HG02798 (cell line): Measurements from ENCODE around the gene INTS1.

ENCODE experiments used
- ATAC-seq: cut with Tn5 transposase; IDR thresholded peaks from one replicate; pipeline ENCODE4 v1.9.1; 2021; ENCODE audit warnings: mild to moderate bottlenecking; ENCODE audit not compliant: unreplicated experiment, poor library complexity

Gene INTS1

GRCh38 chr7:1511444-1512422, 7.5 kb upstream of the INTS1 start:
- no peak for ATAC-seq

DNA sequence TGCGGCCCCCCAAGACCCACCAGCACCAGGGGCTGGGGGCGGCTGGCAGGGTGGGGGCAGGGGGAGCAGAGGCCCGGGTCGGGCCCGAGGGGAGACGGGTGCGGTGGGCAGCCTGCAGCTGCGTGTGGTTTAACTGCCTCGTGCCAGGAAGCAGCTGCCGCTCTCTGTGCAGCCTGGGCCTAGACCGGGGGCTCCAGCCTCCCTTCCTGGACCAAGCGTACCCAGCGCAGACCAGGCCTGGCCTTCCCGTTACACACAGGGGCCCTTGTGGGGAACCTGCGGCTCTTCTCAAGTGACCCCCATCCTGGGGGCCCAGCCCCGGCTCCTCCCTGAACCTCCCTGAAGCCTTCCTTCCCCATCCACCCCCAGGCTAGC, 6.6 kb upstream of the INTS1 start:
- no peak for ATAC-seq

- no peak for ATAC-seq
These were observed 5.0 kb upstream of the INTS1 start for GRCh38 chr7:1509226-1509625.

- ATAC-seq = no peak
These were observed 4.1 kb upstream of the INTS1 start for GRCh38 chr7:1508277-1508758.

DNA sequence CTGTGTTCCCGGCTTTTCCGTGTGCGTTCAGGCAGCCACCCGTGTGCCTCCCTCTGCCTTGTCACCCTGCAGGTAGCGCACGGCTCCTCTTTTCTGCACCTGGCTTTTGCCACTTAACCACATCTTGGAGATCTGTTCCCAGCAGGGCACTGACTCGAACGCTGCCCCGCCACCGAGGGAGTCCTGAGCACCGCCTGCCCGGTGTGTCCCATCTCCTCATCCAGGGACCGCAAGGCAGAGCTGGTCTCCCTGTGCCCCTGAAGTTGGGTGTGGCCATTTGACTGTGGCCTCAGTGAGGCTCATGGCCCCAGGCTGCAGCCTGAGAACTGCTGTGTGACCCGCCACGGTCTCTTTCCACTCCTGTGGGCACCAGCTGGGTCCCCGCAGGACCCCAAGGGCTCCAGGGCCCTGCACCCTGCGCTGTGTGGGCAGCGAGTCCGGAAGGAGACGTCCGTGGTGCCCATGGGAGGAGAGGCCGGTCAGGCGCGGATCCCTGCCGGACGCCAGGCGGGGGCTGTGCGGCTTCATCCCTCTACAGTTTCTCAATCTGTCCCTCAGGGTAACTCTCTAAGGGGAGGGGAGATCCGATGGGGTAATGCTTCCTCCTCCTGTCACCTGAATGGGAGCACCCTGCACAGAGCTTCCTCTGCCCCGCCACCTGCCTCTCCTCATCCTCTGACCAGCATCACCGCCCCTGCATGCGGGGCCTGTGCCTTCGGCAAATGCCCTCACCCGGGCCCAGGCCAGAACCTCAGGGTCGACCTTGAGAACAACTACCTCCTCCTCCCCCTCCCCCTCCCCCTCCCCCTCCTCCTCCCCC, 1.8 kb upstream of the INTS1 start:
- ATAC-seq = no peak

DNA sequence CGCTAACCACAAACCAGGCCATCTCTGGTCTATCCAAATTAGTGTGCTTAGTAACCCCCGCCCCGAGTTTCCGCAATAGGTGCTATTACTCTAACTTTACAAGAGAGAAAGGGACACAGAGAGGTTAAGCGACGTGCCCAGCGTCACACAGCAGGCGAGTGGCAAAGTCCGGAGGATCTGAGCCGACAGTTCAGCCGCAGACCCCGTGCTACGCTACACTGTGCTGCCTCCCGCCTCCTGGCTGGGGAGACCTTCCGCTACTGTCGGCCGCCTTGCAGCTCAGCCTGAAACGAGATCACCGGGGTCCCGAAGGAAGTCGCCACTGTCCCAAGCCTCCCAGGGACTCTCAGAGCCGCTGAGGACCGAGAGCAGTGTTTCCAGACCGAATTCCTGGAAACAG, 799 bp downstream of the INTS1 start:
- no peak for ATAC-seq

- ATAC-seq = no peak
These were observed 1.3 kb downstream of the INTS1 start for GRCh38 chr7:1502845-1503244.

DNA sequence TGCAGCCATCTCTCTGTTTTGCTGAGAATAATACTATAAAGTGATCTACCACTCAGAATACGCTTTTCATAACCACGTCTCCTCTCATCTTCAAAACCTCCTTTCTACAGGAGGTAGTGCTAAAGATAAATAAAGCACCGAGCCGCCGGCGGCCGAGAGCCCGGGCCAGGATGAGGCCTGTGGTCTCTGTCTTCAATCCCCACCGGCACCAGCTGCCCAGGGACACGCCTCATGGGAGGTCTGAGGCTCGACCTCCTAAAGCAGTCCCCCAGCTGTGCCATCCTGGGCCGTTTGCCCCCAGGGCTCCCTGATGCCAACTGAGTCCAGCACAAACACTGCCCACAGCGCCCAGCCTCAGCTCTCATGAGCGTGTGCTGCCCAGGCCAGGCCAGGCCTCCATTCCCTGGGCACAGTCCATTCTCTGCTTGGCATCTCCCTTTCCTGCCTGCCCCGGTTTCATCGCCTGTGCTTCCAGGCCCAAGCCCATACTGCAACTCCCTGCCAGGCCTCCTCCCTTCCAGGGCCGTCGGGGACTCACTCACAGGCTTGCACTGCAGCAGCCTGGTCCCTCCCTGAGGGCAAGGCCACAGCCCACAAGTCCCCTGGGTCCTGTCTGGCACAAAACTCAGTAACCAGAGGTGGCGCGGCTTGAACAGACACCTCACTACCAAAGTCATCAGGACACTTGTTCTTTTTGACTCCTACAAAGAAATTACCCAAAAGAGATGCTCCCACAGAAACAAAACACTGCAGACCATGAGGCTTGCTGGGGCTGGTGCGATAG, 2.5 kb downstream of the INTS1 start:
- ATAC-seq = no peak

- no peak for ATAC-seq
These were observed 4.0 kb downstream of the INTS1 start for GRCh38 chr7:1500064-1500807.

GRCh38 chr7:1499367-1500029, 4.7 kb downstream of the INTS1 start:
- no peak for ATAC-seq

DNA sequence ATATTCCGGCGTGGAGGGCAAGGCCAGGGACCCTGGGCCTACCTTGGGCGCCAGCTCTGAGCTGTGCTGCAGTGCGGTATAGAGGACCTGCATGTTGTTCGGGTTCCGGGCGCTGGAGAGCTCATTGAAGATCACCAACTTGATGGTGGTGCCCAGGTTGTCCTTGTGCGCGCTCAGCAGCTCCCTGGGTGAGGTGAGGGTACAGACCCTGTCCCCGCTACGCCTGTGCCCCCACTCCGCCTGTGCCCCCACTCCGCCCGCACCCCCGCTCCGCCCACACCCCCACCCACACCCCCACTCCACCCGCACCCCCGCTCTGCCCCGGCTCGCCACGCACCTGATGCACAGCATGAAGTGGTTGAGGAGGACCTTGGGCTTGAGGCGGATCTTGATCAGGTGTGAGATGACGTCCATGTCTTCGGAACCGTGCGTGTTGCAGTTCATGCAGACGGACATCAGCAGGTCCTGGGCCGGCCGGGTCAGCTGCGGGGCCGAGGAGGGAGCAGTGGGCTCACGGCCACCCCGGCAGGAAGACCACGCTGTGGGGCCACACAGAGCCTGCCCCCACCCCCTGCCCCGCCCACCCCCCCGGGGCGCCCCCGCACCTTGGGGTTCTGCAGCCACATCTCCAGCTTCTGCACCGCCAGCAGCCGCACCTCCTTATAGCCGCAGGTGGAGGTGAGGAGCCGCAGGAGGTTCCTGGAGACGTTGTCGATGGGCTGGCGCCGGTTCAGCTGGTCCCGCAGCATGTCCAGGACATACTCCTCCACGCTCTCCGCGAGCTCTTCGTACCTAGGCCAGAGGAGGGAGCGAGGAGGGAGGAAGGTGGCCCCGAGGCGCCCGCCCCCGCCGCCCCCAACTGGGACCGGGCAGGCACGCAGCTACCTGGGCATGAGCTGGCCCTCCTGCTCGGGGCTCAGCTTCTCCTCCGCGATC, 5.6 kb downstream of the INTS1 start:
- ATAC-seq = no peak

DNA sequence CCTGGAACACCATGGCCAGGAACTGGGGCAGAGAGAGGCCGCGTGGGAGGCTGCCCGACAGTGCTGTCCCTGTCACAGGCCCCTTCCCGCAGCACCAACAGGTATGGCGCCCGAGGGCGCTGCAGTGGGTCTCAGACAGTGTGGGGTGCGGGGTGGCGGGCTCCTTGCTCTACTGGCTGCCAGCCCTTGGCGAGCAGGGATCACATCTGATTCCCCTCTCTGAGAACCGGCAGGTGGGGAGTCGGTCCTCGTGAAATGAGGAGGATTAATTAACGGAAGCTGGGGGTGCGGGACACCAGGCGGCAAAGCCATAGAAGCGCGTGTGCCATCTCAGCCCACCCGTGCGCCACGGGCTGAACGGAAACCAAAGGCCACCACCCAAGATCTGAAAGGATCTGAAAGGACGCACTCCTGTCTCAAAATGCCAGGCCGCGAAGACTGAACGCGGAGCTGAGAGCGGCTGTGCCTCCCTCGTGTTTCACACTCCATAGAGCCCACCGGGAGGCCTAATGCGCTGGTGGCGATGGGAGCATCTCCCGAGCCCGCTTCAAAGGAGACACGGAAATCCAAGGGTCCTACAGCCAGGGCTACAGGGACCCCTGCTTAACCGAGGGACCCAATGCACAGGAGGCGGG, 6.8 kb downstream of the INTS1 start:
- no peak for ATAC-seq

- ATAC-seq = no peak
These were observed 7.5 kb downstream of the INTS1 start for GRCh38 chr7:1496531-1497292.

DNA sequence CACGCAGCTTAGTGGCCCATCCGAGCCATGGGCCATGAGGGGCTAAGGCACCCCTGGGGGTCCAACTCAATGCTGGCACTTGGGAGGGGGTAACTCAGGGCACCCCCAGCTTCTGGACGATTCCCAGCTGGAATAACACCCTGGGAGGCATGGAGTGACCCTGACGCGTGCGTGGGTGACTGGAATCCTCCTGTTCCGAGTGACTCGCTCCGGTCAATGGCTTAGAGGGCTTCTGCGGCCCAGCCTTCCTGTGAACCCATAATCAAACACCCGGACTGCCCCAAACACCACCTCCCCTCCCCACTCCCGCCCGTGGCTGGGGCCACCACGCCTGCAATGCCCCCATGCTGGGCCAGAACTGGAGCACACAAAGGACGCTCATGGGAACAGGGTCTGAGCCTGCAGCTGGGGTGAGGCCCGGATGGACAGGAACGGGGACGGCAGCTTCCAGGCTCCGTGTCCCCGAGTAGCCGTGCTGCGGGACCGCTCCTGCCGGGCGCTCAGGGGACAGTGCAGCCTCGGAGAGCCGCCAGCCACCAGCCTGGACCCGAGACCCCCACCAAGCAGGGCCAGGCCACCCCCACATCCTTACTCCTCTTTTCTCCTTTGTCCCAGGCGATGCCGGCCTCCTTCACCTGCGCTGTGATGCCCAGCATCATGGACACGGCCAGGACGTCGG, 8.5 kb downstream of the INTS1 start:
- no peak for ATAC-seq

GRCh38 chr7:1494866-1495563, 9.2 kb downstream of the INTS1 start:
- ATAC-seq = no peak

GRCh38 chr7:1494447-1494846, 9.7 kb downstream of the INTS1 start:
- ATAC-seq = no peak
